Natural killer cell (primary cell): ENCODE data around the gene ST13. TPM values are rescaled to one million over a fixed set of nuclear protein-coding genes. Genes with fewer than 3 reads are reported as not detected.

ENCODE experiments used
- ATAC-seq, 3 donors: fragments of 150-1000 bp in 2 of 3; fragments of 200-7000 bp in 1 of 3; cut with Tn5 transposase; 1 replicate in 1 of 3; 2 replicates in 2 of 3; pipeline ENCODE4 v1.10.0; 2021; ENCODE audit warnings: mild to moderate bottlenecking in 2 of 3, moderate library complexity in 2 of 3
- DNase-seq, 2 donors: peaks; one replicate each; pipeline versions ENCODE4 v3.0.0 to v3.0.0-alpha.2; 2013 to 2021; ENCODE audit warnings: mixed read lengths in 1 of 2
- H3K27ac ChIP-seq: one replicate; pipeline ENCODE4 v1.5.1; 2013; ENCODE audit warnings: mild to moderate bottlenecking, low read length
- H3K27me3 ChIP-seq: one replicate; pipeline ENCODE4 v1.6.1; 2013; ENCODE audit warnings: low read length; ENCODE audit not compliant: control insufficient read depth, insufficient read depth
- H3K36me3 ChIP-seq: one replicate; pipeline ENCODE4 v1.6.1; 2013; ENCODE audit warnings: low read length; ENCODE audit not compliant: control insufficient read depth, insufficient read depth
- H3K4me1 ChIP-seq: one replicate; pipeline ENCODE4 v1.6.1; 2013; ENCODE audit warnings: low read length; ENCODE audit not compliant: control insufficient read depth, insufficient read depth
- H3K4me3 ChIP-seq: one replicate; pipeline ENCODE4 v1.5.1; 2013; ENCODE audit warnings: low read length
- H3K9me3 ChIP-seq: one replicate; pipeline ENCODE4 v1.6.1; 2013; ENCODE audit warnings: low read length; ENCODE audit not compliant: control insufficient read depth, insufficient read depth
- H3K27ac Mint-ChIP-seq, 2 donors: one replicate each; pipeline ENCODE4 v1.8.0; 2022; ENCODE audit warnings: mild to moderate bottlenecking in 2 of 2, mixed read lengths in 2 of 2, moderate library complexity in 1 of 2
- H3K27me3 Mint-ChIP-seq, 2 donors: one replicate each; pipeline ENCODE4 v1.8.0; 2022; ENCODE audit warnings: low read depth in 2 of 2, mixed read lengths in 2 of 2
- H3K36me3 Mint-ChIP-seq: one replicate; pipeline ENCODE4 v1.8.0; 2022; ENCODE audit warnings: mixed read lengths
- H3K4me1 Mint-ChIP-seq, 2 donors: one replicate each; pipeline ENCODE4 v1.8.0; 2022; ENCODE audit warnings: mixed read lengths in 2 of 2
- H3K4me3 Mint-ChIP-seq: one replicate; pipeline ENCODE4 v1.8.0; 2022; ENCODE audit warnings: mild to moderate bottlenecking, moderate library complexity, mixed read lengths
- H3K9me3 Mint-ChIP-seq, 2 donors: one replicate each; pipeline ENCODE4 v1.8.0; 2022; ENCODE audit warnings: mixed read lengths in 2 of 2
- whole genome bisulfite sequencing: methylation state at CpG from one replicate; pipeline ENCODE4 v1.1.7; 2013; ENCODE audit warnings: missing lambda C conversion rate; ENCODE audit not compliant: insufficient coverage; 5-methylcytosine and 5-hydroxymethylcytosine counted together
- intact Hi-C: fragments of 100-400 bp; cut with micrococcal nuclease; formaldehyde crosslinking; loops from one replicate; pipeline ENCODE4 v1.14.2; 2022
- total RNA-seq, 4 donors: library from RNA; stranded (reverse); fragments of 120-200 nt in 1 of 4; gene quantifications; one replicate each; pipeline versions ENCODE4 v1.2.3 to v1.2.4, GENCODE V29; 2013 to 2022
- TF ChIP-seq, protein P1 (sequence below): fragments of 200-600 bp; IDR thresholded peaks from one replicate; pipeline ENCODE4 v1.8.0; 2022; ENCODE audit warnings: antibody characterized with exemption

The ST13 gene
- total RNA-seq, 3 donors from 2014 or later (not counting 1 experiment from before 2014, with no cell fraction given), result 72.2 to 81.9 (median 77.5) TPM

DNA sequence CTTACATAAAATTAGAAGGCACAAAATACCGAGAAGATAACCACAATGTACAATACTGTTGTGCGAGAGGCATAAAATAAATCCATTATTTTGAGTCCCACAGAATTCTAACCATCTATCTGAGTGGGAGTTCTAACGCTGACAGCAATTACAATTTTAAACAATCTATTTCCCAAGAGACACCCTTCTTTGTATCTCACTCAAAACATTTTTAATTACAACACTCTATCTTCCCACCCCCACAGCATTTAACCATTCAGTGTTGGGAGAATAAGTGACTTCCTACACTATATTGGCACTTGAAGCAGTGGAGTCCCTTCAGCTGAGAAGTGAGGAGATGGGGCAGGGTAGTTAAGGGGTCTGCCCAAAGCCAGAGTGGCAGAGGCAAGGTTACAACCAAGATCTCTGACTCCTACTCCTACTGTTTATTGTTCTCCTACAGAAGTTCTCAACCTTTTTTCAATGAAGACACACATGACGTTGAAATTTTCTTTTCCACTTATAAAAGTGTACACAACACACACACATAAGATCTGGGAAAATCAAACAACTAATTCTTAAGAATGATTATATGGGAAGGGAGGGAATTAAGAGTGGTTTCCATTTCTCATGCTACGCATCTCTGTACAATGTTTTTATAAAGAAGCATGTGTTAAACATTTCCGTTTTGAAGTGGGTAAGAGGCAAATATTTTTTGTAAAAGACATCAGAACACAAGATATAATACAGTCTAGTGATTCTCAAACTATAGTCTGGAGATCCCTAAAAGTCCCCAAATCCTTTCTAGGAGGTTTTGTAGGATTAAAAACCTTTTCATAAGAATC, 48.2 kb downstream of the ST13 start:
- no peak overlapping the region for H3K4me3 ChIP-seq
- intact Hi-C loops, result no loop called here
- no peak overlapping the region for H3K4me3 Mint-ChIP-seq
- no peaks in the 10 kb centered on the region for H3K9me3 ChIP-seq
- no peaks in the 10 kb centered on the region for H3K9me3 Mint-ChIP-seq
- no peak overlapping the region for H3K27ac Mint-ChIP-seq
- ATAC-seq (no peak), DNase-seq (no peak)
- 77% methylated on average over 5 of the region's 6 CpGs for WGBS
- TF ChIP-seq, protein P1, sequence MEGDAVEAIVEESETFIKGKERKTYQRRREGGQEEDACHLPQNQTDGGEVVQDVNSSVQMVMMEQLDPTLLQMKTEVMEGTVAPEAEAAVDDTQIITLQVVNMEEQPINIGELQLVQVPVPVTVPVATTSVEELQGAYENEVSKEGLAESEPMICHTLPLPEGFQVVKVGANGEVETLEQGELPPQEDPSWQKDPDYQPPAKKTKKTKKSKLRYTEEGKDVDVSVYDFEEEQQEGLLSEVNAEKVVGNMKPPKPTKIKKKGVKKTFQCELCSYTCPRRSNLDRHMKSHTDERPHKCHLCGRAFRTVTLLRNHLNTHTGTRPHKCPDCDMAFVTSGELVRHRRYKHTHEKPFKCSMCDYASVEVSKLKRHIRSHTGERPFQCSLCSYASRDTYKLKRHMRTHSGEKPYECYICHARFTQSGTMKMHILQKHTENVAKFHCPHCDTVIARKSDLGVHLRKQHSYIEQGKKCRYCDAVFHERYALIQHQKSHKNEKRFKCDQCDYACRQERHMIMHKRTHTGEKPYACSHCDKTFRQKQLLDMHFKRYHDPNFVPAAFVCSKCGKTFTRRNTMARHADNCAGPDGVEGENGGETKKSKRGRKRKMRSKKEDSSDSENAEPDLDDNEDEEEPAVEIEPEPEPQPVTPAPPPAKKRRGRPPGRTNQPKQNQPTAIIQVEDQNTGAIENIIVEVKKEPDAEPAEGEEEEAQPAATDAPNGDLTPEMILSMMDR, result no peak
- H3K4me1 ChIP-seq, result no peaks in the 10 kb centered on the region
- no peaks in the 10 kb centered on the region for H3K36me3 Mint-ChIP-seq
- no peaks in the 10 kb centered on the region for H3K27me3 Mint-ChIP-seq
- peaks cover 3% of the 10 kb centered on the region for H3K36me3 ChIP-seq
- H3K27me3 ChIP-seq, result no peaks in the 10 kb centered on the region
- H3K27ac ChIP-seq, result no peak overlapping the region
- peaks cover 12 to 25% of the 10 kb centered on the region in 2 donors for H3K4me1 Mint-ChIP-seq

DNA sequence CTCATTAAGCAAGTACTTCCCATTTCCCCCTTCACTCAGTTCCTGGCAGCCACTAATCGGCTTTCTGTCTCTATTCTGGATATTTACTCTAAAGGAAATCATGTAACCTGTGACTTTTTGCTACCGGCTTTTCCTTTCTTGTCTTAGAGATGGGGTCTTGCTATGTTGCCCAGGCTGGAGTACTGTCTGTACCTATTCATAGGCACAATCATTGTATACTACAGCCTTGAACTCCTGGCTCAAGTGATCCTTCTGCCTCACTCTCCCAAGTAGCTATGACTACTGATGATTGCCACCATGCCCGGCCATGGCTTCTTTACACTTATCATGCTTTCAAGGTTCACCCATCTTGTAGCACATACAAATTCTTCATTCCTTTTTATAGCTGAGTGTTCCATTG, 49.7 kb downstream of the ST13 start:
- H3K27ac ChIP-seq, result no peak overlapping the region
- H3K27ac Mint-ChIP-seq, result no peak overlapping the region
- TF ChIP-seq, protein P1, result no peak
- no peaks in the 10 kb centered on the region for H3K27me3 Mint-ChIP-seq
- WGBS, result 98% methylated on average over 3 of the region's 3 CpGs
- no peaks in the 10 kb centered on the region for H3K4me1 ChIP-seq
- H3K4me3 ChIP-seq, result no peak overlapping the region
- H3K4me3 Mint-ChIP-seq, result no peak overlapping the region
- no peaks in the 10 kb centered on the region for H3K9me3 Mint-ChIP-seq
- DNase-seq, result no peak
- H3K4me1 Mint-ChIP-seq, result peaks cover 5 to 19% of the 10 kb centered on the region in 2 donors
- peaks cover 3% of the 10 kb centered on the region for H3K36me3 ChIP-seq
- H3K27me3 ChIP-seq, result no peaks in the 10 kb centered on the region
- no peaks in the 10 kb centered on the region for H3K9me3 ChIP-seq
- intact Hi-C loops, result no loop called here
- no peak for ATAC-seq
- no peaks in the 10 kb centered on the region for H3K36me3 Mint-ChIP-seq

DNA sequence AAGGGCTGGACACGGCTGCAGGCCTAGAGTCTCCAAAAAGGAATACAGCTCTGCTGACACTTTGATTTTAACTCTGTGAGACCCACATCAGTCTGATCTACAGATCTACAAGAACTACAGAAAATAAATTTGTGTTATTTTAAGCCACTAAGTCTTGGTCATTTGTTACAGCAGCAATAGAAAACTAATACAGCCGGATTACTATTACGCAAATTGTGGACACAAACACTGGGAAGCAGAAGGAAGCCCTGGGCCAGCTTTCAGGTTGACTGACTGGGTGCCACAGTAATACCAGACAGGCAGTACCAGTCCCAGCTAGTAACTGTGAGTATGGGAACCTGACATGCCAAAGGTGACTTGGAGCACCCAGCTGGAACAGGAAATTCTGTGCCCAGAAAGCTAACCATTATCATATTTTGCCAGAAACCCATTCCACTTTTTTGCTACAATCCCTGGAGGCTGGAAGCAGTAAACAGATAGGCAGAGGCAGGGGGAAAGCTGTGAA, 50.7 kb downstream of the ST13 start:
- H3K4me3 Mint-ChIP-seq, result no peak overlapping the region
- TF ChIP-seq, protein P1, result no peak

More for the DNA sequence above, 50.7 kb downstream of the ST13 start:
- Histone ChIP-seq H3K36me3 (peaks cover 3% of the 10 kb centered on the region), H3K27me3 (no peaks in the 10 kb centered on the region), H3K9me3 (no peaks in the 10 kb centered on the region), H3K27ac (no peak overlapping the region), H3K4me1 (no peaks in the 10 kb centered on the region), H3K4me3 (no peak overlapping the region)
- WGBS, result 96% methylated on average over 3 of the region's 3 CpGs
- no peak overlapping the region for H3K27ac Mint-ChIP-seq
- H3K36me3 Mint-ChIP-seq, result no peaks in the 10 kb centered on the region
- ATAC-seq (no peak), DNase-seq (no peak)
- H3K27me3 Mint-ChIP-seq, result no peaks in the 10 kb centered on the region
- intact Hi-C loops, result no loop called here
- H3K9me3 Mint-ChIP-seq, result no peaks in the 10 kb centered on the region
- H3K4me1 Mint-ChIP-seq, result peaks cover 5 to 19% of the 10 kb centered on the region in 2 donors
